ENCODE measurements around the gene KMT2C.
"Not testable (repeated sequence)": the region's sequence is repeated elsewhere in the genome, so short reads cannot be mapped to it uniquely, and the experiment has no call there.

The KMT2C gene

DNA sequence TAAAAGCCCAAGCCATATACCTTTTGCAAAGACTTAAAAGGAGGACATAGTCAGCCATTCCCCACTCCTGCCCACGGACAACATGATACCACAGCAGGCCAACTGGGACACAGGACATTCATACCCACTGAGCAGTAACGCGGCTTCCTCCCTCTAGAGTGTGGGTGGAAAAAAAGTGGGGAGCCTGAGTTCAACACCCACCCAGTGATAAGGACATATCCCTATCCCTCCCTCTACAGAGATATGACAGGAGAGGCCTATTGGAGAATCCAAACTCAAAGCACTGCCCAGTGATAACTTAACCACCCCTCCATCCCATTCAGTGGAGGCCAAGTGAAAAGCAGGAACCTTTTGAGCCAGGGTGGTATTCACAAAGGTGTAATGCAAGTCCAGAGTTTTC, 148.8 kb downstream of the KMT2C start:
- DNase-seq: not testable (repeated sequence)

DNA sequence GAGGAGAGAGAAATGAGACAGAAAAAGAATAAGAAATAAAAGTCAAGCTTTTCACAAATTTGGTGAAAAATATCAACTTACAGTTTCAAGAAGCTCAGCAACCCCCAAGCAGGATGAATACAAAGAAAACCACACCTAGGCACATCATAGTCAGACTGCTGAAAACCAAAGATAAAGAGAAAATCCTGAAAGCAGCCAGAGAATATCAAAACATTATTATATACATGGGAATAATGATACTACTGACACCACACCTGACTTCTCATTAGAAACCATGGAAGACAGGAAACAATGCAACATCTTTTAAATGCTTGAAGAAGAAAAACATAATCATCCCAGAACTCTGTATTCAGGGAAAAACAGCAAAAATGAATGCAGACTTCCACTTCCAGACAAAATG, 149.6 kb downstream of the KMT2C start:
- DNase-seq: not testable (repeated sequence)

DNA sequence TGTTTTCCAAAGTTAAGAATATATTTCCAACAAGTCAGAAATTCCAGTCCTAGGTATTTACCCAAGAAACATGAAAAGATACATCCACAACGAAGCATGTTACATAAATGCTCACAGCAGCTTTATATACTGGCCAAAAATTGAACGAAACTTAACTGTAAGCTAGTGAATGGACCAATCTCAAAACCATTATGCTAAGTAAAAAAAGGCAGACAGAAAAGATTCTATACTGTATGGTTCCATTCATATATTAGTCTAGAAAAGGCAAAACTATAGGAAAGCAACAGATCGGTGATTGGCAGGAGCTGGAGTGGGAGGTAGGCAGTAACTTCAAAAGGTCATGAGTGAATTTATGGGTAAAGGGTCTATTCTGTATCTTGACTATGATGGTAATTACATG, 150.8 kb downstream of the KMT2C start:
- DNase-seq: not testable (repeated sequence)

DNA sequence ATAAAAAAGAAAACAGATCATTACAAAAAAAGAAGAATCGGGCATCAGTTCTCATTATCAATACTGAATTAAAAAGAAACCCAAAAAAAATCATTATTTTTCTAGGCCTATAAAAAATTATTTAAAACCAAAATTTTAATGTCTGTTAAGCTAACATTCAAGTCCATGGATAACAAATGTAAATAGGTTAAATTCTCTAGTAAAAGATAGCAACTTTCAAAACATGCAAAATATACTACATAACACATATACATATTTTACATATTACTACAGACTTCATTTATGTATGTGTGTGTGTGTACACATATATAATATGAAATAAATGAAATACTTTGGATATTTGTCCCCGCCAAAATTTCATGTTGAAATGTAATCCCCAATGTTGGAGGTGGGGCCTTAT, 158.1 kb downstream of the KMT2C start:
- DNase-seq: not testable (repeated sequence)

DNA sequence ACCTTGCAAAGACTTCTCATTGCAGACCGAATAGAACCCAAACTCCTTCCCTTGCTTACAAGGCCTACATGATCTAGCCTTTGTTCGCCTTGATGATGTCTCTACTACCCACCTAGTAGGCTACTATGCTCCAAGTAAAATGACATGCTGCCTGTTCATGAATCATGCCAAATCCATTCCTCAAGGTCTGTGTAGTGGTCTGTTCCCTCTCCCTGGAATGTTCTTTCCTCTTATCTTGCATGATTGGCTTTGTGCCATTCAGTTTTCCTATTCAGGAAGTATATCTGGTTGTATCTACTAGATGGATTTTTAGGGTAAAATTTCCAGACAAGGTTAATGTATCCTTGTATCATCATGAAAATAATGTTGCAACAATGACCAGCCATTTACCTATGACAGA, 165.4 kb downstream of the KMT2C start:
- DNase-seq: not testable (repeated sequence)

DNA sequence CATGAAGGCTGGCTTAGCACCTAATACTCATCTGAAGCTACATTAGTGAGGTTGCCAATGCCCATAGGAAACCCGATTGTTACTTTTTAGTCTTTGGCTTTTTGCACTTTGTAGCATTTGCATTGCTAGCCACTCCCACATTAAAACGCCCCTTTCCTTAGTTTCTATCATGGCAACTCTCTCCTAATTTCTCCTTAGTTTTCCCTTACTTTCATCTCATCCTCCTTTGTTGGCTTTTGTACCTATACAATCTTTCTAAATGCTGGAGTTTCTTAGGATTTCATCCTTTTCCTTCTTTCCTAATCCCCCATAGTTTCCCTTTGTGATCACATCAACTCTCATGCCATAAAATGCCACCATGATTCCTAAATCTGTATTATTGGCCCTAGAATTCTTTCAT, 168.9 kb downstream of the KMT2C start:
- DNase-seq: not testable (repeated sequence)

DNA sequence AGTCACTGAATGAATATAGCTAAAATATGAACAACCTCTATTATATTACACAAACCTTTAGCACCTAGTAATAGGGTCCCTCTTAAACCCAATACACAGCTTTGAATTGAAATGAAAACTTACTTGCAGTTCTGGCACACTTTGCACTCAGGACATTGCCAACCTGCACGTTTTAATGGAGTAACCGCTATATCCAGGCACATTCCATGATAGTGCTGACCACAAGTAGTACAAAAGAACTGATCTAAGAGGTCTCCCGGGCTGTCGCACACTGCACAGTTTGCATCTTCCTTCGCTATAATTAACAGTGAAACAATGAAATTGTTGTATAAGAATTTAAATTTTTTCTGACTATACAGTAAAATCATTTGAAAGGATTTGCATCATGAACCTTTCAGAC, 170.9 kb downstream of the KMT2C start:
- DNase-seq: not testable (repeated sequence)

DNA sequence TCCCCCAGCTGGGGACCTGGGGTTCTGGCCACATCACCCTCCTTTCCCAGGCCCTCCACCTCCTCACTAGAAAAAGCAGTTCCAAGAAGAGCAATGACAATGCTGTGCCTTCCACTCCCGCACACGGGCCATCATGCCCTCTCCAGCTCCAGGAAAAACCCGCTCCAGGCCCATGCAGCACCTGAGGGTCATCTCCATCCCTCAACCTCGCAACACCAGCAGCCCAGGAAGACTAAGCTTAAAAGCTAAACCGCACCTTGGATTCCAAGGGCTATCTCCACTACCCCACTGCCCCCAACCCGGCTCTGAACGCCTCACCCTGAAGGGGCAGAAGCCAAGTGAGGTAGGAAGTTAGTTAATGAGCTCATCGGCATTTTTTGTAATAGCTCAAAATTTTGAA, 173.7 kb downstream of the KMT2C start:
- not testable (repeated sequence) for DNase-seq

DNA sequence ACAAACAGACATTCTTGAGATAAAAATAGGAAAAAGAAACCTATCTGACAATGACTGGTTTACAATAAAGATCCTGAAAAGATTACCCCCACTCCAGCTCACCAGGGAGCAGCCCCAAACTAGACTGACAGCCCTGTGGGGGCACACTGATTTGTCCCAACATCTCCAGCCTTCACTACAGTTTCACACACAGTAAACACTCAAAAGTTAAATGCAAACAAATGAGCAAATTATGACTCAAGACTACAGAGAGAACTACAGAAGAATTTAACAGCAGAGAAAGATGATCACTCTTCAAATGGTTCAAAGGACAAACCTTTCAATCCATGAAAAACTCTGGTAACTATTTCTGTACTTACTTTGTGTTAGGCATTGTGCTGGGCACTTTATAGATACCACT, 176.2 kb downstream of the KMT2C start:
- not testable (repeated sequence) for DNase-seq

DNA sequence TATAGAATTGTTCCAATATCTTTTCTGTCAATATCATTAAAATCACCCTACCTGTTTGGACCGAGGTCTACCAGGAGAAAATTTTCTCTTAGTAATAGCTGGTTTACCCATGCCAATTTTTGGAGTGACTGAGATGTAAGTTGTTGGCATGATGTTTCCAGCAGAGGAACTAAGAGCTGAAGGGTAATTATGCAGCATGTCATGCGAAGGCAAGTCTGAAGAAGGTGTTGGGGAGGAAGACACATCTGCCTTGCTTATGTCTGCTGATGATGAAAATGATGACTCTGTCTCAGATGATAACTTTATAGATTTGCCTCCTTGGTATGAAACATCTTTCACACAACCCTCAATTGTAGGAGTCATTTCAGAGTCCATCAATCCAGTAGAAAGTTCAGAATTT, 188.0 kb downstream of the KMT2C start:
- DNase-seq: not testable (repeated sequence)

DNA sequence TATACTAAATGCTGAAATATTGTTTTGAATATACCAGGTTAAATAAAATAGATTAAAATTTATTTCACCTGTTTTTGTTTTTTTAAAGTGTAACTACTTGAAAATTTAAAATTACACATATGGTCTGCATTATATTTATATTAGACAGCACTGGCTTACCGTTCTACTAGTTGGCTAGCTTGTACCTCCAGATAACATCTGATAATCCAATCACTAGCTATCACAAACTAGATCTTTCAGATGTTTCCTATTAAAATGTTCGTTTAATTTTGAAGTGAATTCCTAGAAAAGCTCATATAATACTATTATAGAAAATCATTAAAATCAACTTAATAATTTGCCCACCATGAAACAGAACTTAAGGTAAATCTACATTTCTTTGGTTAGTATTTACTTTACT, 190.4 kb downstream of the KMT2C start:
- DNase-seq: not testable (repeated sequence)

DNA sequence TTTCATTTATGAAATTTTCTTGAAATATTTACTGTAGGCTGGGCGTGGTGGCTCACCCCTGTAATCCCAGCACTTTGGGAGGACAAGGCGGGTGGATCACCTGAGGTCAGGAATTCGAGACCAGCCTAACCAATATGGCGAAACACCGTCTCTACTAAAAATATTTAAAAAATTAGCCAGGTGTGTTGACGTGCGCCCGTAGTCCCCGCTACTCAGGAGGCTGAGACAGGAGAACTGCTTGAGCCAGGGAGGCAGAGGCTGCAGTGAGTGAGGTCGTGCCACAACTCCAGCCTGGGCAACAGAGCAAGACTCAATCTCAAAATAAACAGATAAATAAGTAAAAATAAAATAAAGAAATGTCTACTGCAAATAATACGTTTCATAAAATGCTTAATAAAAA, 192.3 kb downstream of the KMT2C start:
- not testable (repeated sequence) for DNase-seq

DNA sequence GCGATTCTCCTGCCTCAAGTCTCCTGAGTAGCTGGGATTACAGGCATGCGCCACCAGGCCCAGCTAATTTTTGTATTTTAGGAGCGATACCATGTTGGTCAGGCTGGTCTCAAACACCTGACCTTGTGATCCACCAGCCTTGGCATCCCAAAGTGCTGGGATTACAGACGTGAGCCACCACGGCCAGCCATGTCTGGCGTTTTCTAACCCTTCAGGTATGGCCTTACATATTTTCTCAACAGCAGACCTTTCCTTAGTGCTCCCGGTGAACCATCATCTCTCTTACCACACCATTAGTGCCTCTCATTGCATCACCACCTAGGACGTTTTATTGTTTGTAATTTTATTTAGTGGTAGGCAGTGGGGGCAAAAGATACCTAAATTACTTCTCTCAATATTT, 194.5 kb downstream of the KMT2C start:
- DNase-seq: not testable (repeated sequence)

DNA sequence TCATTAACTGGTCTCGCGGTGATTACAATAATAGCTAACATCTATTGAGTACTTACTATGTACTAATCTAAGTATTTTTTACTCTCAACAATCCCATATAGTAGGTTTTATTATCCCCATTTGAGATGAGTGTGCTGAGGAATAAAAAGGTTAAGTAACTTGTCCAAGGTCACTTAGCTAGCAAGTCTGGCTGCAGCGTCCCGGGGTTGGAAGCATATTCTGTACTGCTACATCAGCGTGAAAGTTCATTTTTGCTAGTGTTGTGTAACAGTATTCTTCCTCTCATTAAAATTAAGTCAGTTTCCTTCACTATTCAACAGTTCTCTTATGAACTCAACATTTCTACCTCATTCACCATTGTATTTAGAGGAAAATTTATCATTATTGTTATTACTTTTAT, 199.5 kb downstream of the KMT2C start:
- DNase-seq: not testable (repeated sequence)

DNA sequence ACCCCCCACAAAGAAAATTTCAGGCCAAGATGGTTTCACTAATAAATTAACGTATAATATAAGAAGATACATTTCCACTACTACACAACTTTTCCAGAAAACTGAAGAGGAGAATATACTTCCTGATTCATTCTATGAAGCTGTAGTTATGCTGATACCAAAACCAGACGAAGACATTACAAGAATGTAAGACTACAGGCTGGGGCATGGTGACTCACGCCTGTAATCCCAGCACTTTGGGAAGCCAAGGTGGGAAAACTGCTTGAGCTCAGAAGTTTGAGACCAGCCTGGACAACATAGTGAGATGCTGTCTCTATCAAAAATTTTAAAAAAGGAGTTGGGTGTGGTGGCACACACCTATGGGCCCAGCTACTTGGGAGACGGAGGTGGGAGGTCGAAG, 201.4 kb downstream of the KMT2C start:
- not testable (repeated sequence) for DNase-seq

DNA sequence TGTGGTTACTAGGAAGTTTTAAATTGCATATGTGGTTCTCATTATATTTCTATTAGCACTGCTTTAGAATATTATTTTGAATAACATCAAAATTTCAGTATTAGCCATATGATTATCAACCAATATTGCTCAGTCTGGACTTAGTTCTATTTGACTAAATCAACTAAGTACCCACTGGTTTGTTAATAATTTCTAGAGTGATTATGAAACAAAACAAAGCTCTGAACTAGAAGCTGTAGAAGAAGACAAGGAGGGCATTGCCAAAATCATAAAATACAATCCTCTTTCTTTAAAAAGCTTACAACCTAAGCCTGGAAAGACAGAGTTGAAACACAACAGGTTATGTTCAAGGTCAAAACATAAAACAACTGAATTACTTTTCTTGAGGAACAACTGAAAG, 204.7 kb downstream of the KMT2C start:
- DNase-seq: no peak

DNA sequence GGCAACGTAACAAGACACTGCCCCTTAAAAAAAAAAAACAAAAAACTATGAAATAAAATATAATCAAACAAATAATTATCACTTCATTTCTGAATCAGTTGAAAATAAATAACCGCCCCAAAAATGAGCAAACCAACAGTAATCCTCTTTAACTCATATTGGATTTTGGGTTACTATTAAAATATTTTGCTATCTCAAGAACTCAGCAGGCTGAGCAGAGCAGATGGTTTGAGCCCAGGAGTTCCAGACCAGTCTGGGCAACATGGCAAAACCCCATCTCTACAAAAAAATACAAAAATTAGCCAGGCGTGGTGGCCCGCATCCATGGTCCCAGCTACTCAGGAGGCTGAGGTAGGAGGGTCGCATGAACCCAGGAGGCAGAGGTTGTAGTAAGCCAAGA, 216.2 kb downstream of the KMT2C start:
- DNase-seq: not testable (repeated sequence)

DNA sequence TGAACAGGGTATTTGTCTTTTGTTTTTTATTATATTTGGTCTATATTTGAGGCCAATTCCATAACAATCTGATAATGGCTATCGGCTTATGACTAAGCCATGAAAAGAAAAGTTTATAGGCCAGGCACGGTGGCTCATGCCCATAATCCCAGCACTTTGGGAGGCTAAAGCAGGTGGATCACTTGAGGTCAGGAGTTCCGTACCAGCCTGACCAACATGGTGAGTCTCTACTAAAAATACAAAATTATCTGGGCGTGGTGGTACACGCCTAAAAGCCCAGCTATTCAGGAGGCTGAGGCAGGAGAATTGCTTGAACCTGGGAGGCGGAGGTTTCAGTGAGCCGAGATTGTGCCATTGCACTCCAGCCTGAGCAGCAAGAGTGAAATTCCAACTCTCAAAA, 227.0 kb downstream of the KMT2C start:
- DNase-seq: not testable (repeated sequence)

DNA sequence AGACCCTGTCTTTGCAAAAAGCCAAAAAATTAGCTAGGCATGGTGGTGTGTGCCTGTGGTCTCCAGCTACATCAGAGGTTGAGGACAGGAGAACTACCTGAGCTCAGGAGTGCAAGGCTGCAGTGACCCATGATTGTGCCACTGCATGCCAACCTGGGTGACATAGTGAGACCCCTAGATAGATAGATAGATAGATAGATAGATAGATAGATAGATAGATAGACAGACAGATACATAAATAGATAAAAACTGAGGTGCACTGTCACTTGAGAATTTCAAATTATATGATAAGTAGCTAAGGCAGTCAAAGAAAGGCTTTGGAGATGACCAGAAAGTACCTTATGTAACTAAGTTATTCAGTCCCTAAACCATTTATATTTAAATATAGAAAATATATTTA, 231.4 kb downstream of the KMT2C start:
- not testable (repeated sequence) for DNase-seq

DNA sequence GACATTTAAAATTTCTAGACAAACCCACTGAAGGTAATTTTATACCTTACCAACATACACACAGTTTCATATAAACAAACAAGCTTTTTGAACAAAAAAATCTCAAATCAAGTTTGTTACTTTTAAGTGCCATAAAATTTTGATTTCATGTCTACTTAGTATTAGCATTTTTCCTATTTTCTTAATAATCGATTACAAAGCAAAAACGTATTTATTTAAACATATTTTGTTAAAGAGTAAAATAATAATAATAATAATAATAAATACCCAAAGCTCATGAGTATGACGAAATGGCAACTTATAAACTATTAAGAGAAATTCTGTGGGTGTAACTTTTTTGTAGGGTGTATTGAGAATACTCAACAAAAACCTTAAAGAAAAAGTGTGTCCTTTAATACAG, 232.7 kb downstream of the KMT2C start:
- DNase-seq: no peak

DNA sequence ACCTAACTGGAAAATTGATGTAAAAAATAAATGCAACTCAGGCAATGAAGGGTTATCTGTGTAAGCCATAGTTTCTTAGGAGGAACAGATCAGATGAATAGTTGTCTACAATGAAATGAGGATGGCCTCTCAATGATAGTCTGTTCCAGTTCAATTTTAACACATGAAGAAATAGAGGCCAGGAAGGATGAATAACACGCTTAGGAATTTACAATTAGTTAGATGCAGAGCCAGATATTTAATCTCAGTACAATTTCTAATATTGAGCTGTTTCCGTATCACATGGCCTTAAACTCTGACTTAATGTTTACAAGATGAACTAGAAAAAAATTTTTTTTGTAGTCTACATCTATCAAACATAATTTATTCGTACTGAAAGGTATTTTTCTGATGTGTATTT, 233.7 kb downstream of the KMT2C start:
- DNase-seq: no peak

DNA sequence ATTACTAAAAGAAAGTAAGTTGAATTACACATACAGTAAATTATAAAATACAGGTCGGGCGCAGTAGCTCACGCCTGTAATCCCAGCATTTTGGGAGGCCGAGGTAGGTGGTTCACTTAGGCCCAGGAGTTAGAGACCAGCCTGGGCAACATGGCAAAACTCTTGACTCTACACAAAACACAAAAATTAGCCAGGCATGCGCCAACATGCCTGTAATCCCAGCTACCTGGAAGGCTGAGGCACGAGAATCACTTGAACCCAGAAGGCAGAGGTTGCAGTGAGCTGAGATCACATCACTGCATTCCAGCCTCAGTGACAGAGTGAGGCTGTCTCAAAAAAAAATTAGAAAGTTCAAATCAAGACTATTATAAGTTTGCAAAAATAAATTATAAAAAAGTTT, 235.4 kb downstream of the KMT2C start:
- DNase-seq: no peak

DNA sequence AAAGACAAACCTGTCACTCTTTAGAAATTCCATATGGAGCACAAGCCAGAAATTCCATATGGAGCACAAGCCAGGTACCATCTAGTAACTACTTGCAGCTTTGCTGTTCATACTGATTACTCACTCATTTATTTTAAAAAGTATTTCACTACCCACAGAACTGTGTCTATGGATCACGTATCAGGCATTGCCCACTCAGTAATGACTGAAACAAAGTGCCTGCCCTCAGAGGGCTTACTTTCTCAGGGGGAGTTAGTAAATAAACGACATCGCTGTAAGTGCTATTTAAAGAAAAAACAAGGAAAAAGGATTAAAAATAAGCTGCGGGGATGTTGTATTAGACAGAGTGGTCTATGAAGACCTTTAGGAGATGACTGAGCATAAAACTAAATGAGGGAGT, 239.4 kb downstream of the KMT2C start:
- no peak for DNase-seq

DNA sequence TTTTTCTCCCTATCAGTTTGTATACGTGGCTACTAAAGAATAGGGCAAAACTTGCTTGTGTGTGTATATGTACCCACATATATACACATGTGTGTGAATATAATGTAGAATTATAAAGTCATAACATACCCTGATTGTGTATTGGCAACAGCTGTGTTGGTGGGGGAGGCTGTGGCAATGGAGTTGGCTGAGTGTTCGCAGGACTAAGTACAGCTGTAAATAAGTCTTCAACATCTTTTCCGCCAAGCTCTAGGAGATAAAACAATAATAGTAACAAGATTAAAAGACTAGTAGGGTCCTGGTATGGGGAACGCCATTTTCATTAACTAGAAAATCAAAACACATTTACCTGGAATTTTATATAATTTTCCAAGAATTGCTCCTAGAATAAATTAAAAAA, 241.9 kb downstream of the KMT2C start:
- no peak for DNase-seq

DNA sequence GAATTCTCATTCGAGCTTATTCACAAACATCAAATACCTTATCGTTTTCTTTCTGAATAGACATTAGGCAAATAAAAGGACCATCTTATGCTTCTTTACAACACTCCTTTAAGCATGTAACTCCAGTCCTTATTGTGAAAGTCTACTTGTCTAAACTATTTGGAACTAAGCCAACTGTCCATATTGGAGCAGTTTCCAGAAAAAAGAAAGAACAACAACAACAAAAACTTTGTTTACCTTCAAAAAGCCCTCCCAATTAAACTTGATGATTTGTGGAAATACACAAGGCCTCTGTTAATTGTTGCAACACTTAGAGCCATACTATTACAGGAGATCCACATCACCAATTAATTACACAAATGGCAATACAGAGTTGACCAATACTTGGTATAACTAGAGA, 246.7 kb downstream of the KMT2C start:
- no peak for DNase-seq

DNA sequence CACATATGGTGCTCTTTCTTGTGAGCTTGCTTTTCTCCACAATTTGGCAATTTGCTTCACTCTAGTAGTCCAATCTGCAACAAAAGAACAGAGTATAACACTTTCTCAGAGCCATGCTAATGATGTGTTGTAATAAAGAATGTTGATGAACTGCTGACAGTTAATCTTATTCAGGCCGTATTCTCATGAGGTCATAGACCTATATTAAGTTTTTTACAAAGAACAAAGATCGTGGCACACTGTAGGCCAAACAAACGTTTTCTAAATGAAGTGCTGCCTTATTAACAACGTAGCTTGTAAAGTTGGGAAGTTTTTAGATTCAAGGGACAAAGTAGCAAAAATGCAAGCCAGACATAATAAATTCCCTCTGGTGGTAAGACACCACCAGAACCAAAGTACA, 250.2 kb downstream of the KMT2C start:
- DNase-seq: no peak

Measured in activated CD4-positive, alpha-beta T cell treated with anti-CD3 and anti-CD28 coated beads, Interleukin-2, amount 50 U/mL, for 4 hours (primary cell).